Astrocyte (in vitro differentiated cells and primary cell): ENCODE data around the gene PLA2G12A. TPM values are rescaled to one million over a fixed set of nuclear protein-coding genes. Genes with fewer than 3 reads are reported as not detected.

Experiments
- DNase-seq: peaks from one replicate; pipeline ENCODE4 v3.0.0-alpha.2; 2010; ENCODE audit warnings: low read depth
- FAIRE-seq: peaks from 2 replicates; lab custom pipeline; 2011; peaks lifted over from hg19 to GRCh38; lab: Jason Lieb, UNC
- H2AFZ ChIP-seq: 2 replicates; pipeline ENCODE4 v1.6.0; 2012; ENCODE audit warnings: low read depth, low read length, inconsistent platforms
- H3K27ac ChIP-seq: 2 replicates; pipeline ENCODE4 v1.5.1; 2011; ENCODE audit warnings: low read depth, low read length, inconsistent platforms
- H3K27me3 ChIP-seq: 2 replicates; pipeline ENCODE4 v1.6.0; 2011; ENCODE audit warnings: low read length, inconsistent platforms; ENCODE audit not compliant: insufficient read depth
- H3K36me3 ChIP-seq: 2 replicates; pipeline ENCODE4 v1.5.1; 2011; ENCODE audit warnings: low read length, inconsistent platforms; ENCODE audit not compliant: insufficient read depth
- H3K4me1 ChIP-seq: 2 replicates; pipeline ENCODE4 v1.5.1; 2011; ENCODE audit warnings: low read length, inconsistent platforms; ENCODE audit not compliant: insufficient read depth
- H3K4me2 ChIP-seq: 2 replicates; pipeline ENCODE4 v1.6.0; 2012; ENCODE audit warnings: low read length, inconsistent platforms
- H3K4me3 ChIP-seq: 2 replicates; pipeline ENCODE4 v1.5.1; 2011; ENCODE audit warnings: low read depth, mild to moderate bottlenecking, low read length, inconsistent platforms; ENCODE audit not compliant: insufficient read depth
- H3K79me2 ChIP-seq: 2 replicates; pipeline ENCODE4 v1.6.0; 2012; ENCODE audit warnings: mild to moderate bottlenecking, low read length, inconsistent platforms; ENCODE audit not compliant: insufficient read depth
- H3K9ac ChIP-seq: 2 replicates; pipeline ENCODE4 v1.6.0; 2012; ENCODE audit warnings: mild to moderate bottlenecking, low read length, inconsistent platforms
- H3K9me3 ChIP-seq: 2 replicates; pipeline ENCODE4 v1.5.1; 2012; ENCODE audit warnings: low read depth, mild to moderate bottlenecking, low read length, inconsistent platforms; ENCODE audit not compliant: insufficient read depth
- H4K20me1 ChIP-seq: 2 replicates; pipeline ENCODE4 v1.6.0; 2012; ENCODE audit warnings: low read length, inconsistent platforms; ENCODE audit not compliant: insufficient read depth
- H3K27ac Mint-ChIP-seq: one replicate; pipeline ENCODE4 v1.8.0; 2021; ENCODE audit warnings: mild to moderate bottlenecking, mixed read lengths; ENCODE audit not compliant: unreplicated experiment
- H3K27me3 Mint-ChIP-seq: one replicate; pipeline ENCODE4 v1.8.0; 2021; ENCODE audit warnings: low read depth, mixed read lengths; ENCODE audit not compliant: unreplicated experiment
- H3K36me3 Mint-ChIP-seq: one replicate; pipeline ENCODE4 v1.8.0; 2021; ENCODE audit warnings: low read depth, mixed read lengths; ENCODE audit not compliant: unreplicated experiment
- H3K4me1 Mint-ChIP-seq: one replicate; pipeline ENCODE4 v1.8.0; 2021; ENCODE audit warnings: low read depth, mixed read lengths; ENCODE audit not compliant: unreplicated experiment
- H3K4me3 Mint-ChIP-seq: one replicate; pipeline ENCODE4 v1.8.0; 2021; ENCODE audit warnings: mild to moderate bottlenecking, moderate library complexity, mixed read lengths; ENCODE audit not compliant: unreplicated experiment
- H3K9me3 Mint-ChIP-seq: one replicate; pipeline ENCODE4 v1.8.0; 2021; ENCODE audit warnings: mild to moderate bottlenecking, mixed read lengths; ENCODE audit not compliant: unreplicated experiment
- CTCF ChIP-seq: IDR thresholded peaks from 2 replicates; pipeline ENCODE4 v1.5.1; 2011; ENCODE audit warnings: low read depth, mild to moderate bottlenecking, inconsistent platforms, low read length, moderate library complexity; ENCODE audit not compliant: insufficient read depth
- EZH2 ChIP-seq: IDR thresholded peaks from 2 replicates; pipeline ENCODE4 v1.6.1; 2012; ENCODE audit warnings: mild to moderate bottlenecking, low read length, inconsistent platforms; ENCODE audit not compliant: insufficient read depth
- total RNA-seq: library from RNA; stranded (reverse); gene quantifications from 2 replicates; pipeline ENCODE4 v1.2.1, GENCODE V29; 2021

The PLA2G12A gene
- total RNA-seq, 1 donor from 2014 or later, result 22.5 TPM

- Histone ChIP-seq H3K27me3 (no peaks in the 10 kb centered on the region), H2AFZ (no peak overlapping the region), H3K4me2 (no peak overlapping the region), H3K79me2 (no peaks in the 10 kb centered on the region), H3K9ac (no peak overlapping the region), H3K4me3 (no peak overlapping the region), H3K36me3 (no peaks in the 10 kb centered on the region), H3K27ac (no peak overlapping the region), H3K9me3 (no peaks in the 10 kb centered on the region), H3K4me1 (no peaks in the 10 kb centered on the region), H4K20me1 (no peaks in the 10 kb centered on the region)
- no peak for TF ChIP-seq CTCF
- no peak for TF ChIP-seq EZH2
- no peak for DNase-seq
- H3K4me3 Mint-ChIP-seq, result no peak overlapping the region
- H3K9me3 Mint-ChIP-seq, result peaks cover 14% of the 10 kb centered on the region
- no peak for FAIRE-seq
- peaks cover 12% of the 10 kb centered on the region for H3K36me3 Mint-ChIP-seq
- H3K27ac Mint-ChIP-seq, result no peak overlapping the region
- no peaks in the 10 kb centered on the region for H3K27me3 Mint-ChIP-seq
- no peaks in the 10 kb centered on the region for H3K4me1 Mint-ChIP-seq
Measured at GRCh38 chr4:109672169-109672930, 57.5 kb downstream of the PLA2G12A start.

- Mint-ChIP-seq H3K27me3 (no peaks in the 10 kb centered on the region), H3K4me3 (no peak overlapping the region), H3K4me1 (no peaks in the 10 kb centered on the region), H3K9me3 (peaks cover 10% of the 10 kb centered on the region), H3K27ac (no peak overlapping the region), H3K36me3 (peaks cover 6% of the 10 kb centered on the region)
- DNase-seq, result no peak
- Histone ChIP-seq H3K4me3 (no peak overlapping the region), H4K20me1 (no peaks in the 10 kb centered on the region), H3K4me2 (no peak overlapping the region), H3K4me1 (no peaks in the 10 kb centered on the region), H3K27ac (no peak overlapping the region), H3K36me3 (no peaks in the 10 kb centered on the region), H3K79me2 (no peaks in the 10 kb centered on the region), H2AFZ (no peak overlapping the region), H3K27me3 (no peaks in the 10 kb centered on the region), H3K9ac (no peak overlapping the region), H3K9me3 (no peaks in the 10 kb centered on the region)
- TF ChIP-seq CTCF (no peak), EZH2 (no peak)
- no peak for FAIRE-seq
Measured at GRCh38 chr4:109671350-109671749, 58.5 kb downstream of the PLA2G12A start.
